Subcutaneous adipose tissue (tissue), 4 donors: ENCODE measurements around the gene SLC35D2. TPM values are rescaled to one million over a fixed set of nuclear protein-coding genes. Genes with fewer than 3 reads are reported as not detected.

Experiments
- CTCF ChIP-seq: fragments of 450-650 bp; IDR thresholded peaks from one replicate; pipeline ENCODE4 v1.5.1; 2016; ENCODE audit warnings: low read depth, mild to moderate bottlenecking, control low read depth, antibody characterized with exemption, moderate library complexity
- total RNA-seq, 4 donors: library from RNA; depleted of rRNA; stranded (reverse); fragments of >200 nt; gene quantifications; one replicate each; pipeline ENCODE4 v1.1.0, GENCODE V29; 2016

SLC35D2 gene
- total RNA-seq, 4 donors from 2014 or later, result 15.9 to 22.9 (median 17.6) TPM

- TF ChIP-seq CTCF, result no peak
These were observed 30.1 kb upstream of the SLC35D2 start for GRCh38 chr9:96413302-96414221.

DNA sequence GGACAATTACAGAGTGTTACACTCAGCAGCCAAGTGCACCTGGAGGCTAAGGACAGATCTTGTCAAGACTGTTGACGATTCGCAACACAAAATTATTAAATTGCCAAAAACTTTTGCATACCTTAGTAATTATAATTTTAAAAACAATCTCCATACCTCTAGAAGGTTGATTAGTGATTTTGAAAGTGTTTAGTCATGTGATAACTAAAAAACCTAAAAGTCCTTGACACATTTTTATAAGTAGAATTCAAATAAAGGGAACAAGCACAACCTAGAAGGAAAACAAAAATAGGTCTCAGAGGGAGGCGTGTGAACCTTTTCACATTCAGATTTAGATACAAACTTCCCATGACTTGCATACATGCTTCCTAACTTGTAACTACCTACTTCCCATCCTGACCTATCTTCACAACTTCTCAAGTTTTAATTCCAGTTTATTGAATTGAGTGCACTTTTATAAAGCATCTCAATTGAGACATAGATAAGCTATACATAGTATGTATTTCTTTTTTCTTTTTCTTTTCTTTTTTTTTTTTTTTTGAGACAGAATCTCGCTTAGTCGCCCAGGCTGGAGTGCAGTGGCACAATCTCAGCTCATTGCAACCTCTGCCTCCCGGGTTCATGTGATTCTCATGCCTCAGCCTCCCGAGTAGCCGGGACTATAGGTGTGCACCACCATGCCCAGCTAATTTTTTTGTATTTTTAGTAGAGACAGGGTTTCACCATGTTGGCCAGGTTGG lies 28.8 kb upstream of the SLC35D2 start:
- no peak for TF ChIP-seq CTCF

DNA sequence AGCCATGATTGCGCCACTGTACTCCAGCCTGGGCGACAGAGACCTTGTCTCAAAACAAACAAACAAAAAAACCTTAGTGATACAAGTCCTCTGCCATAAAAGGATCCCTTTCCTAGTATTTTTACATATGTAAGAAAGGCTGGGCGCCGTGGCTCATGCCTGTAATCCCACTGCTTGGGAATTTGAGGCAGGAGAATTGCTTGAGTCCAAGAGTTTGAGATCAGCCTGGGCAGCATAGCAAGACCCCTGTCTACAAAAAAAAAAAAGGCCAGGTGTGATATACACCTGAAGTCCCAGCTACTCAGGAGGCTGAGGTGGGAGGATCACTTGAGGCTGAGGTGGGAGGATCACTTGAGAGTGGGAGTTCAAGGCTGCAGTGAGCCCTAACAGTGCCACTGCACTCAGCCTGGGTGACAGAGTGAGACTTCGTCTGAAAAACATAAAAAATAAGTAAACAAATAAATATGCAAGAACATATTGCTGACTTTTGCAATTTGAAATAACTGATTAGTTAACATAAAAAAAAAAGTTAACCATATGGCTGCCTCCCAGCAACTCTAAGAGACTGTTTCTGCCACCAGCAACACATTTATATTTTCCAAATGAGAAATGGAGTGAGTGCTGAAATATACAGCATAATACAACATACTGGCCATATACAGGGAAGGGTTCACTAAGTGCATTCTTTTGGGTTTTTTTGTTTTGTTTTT lies 27.8 kb upstream of the SLC35D2 start:
- TF ChIP-seq CTCF, result no peak

DNA sequence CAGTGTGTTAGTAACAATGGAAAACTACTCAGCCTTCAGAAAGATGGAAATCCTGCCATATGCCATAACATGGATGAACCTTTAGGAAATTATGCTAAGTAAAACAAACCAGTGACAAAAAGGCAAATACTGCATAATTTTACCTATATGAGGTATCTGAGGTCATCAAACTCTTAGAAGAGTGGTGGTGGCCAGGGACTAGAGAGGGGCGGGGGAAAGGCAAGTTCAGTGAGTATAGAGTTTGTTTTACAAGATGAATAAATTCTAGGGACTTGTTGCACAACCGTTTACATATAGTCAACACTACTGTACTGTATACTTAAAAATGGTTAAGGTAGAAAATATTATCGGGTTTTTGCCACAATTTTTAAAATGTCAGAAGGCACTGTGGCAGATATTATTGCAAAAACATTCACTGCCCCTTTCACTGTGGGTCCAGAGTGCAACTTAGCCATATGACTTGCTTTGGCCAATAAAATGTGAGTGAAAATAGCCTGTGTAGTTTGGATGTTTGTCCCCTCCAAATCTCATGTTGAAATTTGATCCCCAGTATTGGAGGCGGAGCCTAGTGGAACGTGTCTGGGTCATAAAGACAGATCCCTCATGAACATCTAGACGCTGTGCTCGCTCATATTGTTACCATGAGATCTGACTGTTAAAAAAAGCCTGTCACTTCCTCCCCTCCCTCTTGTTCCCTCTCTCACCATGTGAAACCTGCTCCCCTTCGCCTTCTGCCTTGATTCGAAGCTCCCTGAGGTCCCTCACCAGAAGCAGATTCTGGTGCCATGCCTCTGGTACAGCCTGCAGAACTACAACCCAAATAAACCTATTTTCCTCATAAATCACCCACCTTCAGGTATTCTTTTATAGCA lies 25.1 kb upstream of the SLC35D2 start:
- TF ChIP-seq CTCF, result no peak

DNA sequence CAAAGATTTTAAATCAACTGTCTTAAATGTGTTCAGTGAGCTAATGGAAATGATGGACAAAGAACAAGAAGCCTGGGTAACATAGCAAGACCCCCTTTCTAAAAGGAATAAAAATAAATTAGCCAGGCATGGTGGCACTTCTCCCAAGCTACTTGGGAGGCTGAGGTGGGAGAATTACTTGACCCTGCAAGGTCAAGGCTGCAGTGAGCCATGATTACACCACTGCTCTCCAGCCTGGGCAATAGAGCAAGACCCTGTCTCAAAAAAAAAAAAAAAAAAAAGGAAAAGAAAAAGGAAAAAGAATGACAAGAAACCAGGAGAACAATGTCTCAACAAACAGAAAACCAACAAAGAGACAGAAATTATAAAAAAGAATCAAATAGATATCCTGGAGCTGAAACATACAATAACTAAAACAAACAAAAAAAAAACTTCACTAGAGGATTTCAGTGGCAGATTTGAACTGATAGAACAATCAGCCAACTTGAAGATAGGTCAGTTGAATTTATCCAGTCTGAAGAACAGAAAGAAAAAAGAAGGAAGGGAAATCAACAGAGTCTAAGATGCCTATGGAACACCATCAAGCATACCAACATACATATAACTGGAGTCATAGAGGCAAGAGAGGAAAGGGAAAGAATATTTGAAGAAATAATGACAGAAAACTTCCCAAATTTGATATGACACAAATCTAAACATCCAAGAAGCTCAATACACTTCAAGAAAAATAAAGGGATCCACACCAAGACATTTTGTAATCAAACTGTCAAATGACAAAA lies 16.8 kb upstream of the SLC35D2 start:
- TF ChIP-seq CTCF, result no peak

DNA sequence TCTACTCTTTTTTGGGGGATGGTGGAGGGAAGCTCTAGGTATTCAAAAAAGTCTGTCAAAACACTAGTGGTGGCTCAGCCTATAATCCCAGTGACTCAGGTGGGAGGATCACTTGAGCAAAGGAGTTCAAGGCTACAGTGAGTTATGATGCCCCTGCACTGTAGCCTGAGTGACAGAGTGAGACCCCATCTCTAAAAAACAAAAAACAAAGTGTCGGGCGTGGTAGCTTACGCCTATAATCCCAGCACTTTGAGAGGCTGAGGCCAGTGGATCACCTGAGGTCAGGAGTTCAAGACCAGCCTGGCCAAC lies 15.8 kb upstream of the SLC35D2 start:
- TF ChIP-seq CTCF, result no peak
